ENCODE data around the gene YBX2.

The YBX2 gene

DNA sequence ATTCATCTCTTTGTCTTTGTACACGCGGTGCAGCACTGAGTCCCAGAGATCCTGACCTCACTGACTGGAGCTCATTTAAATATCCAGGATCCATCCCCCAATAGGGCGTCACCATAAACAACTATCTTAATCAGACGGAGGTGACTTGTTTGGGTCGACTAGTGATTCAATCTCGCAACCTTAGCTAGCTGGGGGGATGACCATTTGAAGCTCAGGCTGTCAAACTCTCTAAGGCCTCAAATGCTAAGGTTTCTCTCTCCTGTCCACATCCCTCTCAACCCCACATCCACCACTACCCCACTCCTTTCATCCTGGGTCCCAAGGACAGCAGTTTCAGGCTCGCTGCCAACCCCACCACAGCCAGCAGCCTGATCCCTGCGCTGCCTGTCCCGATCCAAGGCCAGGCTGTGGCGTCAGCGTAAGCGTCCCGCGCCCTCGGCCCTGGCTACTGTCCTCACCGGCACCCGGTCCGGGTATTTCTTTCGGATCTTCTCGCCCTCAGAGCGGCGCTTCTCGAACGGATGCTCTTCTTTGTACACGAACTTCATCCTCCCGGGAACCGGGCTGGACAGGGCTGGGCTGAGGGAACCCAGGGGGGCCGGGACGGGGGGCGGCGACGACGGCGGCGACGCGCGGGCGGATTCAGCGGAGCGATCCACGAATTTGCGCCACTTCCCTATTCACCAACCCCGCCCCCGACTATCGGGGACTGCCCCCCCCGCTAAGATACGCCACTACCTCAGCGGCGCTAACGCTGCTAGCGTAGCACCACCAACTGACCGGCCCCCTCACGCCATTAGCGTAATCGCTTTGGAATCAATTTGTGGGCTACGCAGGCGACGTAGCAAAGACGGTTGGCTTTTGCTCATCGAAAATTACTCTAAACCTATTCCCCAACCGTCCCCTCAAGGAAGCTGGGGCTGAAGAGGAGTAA lies 52.4 kb downstream of the YBX2 start, which contains the start of gene GABARAP (continued):
- TF ChIP-seq, protein P1, sequence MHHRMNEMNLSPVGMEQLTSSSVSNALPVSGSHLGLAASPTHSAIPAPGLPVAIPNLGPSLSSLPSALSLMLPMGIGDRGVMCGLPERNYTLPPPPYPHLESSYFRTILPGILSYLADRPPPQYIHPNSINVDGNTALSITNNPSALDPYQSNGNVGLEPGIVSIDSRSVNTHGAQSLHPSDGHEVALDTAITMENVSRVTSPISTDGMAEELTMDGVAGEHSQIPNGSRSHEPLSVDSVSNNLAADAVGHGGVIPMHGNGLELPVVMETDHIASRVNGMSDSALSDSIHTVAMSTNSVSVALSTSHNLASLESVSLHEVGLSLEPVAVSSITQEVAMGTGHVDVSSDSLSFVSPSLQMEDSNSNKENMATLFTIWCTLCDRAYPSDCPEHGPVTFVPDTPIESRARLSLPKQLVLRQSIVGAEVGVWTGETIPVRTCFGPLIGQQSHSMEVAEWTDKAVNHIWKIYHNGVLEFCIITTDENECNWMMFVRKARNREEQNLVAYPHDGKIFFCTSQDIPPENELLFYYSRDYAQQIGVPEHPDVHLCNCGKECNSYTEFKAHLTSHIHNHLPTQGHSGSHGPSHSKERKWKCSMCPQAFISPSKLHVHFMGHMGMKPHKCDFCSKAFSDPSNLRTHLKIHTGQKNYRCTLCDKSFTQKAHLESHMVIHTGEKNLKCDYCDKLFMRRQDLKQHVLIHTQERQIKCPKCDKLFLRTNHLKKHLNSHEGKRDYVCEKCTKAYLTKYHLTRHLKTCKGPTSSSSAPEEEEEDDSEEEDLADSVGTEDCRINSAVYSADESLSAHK (tag by site-specific recombination; IDR thresholded peaks at IDR 0.05) = no peak
- TF ChIP-seq ZBTB8A (tag by site-specific recombination; IDR thresholded peaks at IDR 0.05) (peak; percentile 88), KLF16 (tag by site-specific recombination; IDR thresholded peaks at IDR 0.05) (peak; percentile 88), SCRT1 (tag by site-specific recombination; IDR thresholded peaks at IDR 0.05; ENCODE audit: borderline replicate concordance) (no peak), IKZF3 (tag by site-specific recombination; IDR thresholded peaks at IDR 0.05) (peak; percentile 44; the same call in 1 of the 2 replicates), KLF7 (tag by site-specific recombination; IDR thresholded peaks at IDR 0.05; ENCODE audit: borderline replicate concordance) (peak; percentile 66; the same call in 1 of the 2 replicates), ZBTB48 (tag by site-specific recombination; IDR thresholded peaks at IDR 0.05) (peak; percentile 92), ZNF121 (tag by site-specific recombination; IDR thresholded peaks at IDR 0.05) (no peak), ZNF660 (tag by site-specific recombination; IDR thresholded peaks at IDR 0.05) (0 out of 2 replicates have a peak, but pooled peaks have one; percentile 44), ZNF843 (tag by site-specific recombination; IDR thresholded peaks at IDR 0.05) (peak; percentile 54; the same call in 1 of the 2 replicates), ZNF521 (tag by site-specific recombination; IDR thresholded peaks at IDR 0.05) (no peak), ZBTB20 (tag by site-specific recombination; IDR thresholded peaks at IDR 0.05) (peak; percentile 92), ZNF24 (tag by site-specific recombination; IDR thresholded peaks at IDR 0.05) (peak; percentile 79), ZNF2 (tag by site-specific recombination; IDR thresholded peaks at IDR 0.05) (peak; percentile 85), ZNF354C (tag by site-specific recombination; IDR thresholded peaks at IDR 0.05; ENCODE audit: borderline replicate concordance, low read depth) (no peak), ZSCAN30 (tag by site-specific recombination; IDR thresholded peaks at IDR 0.05) (peak; percentile 49; the same call in 1 of the 2 replicates), ZNF670 (tag by site-specific recombination; IDR thresholded peaks at IDR 0.05; ENCODE audit: low read depth) (no peak), ZNF221 (tag by site-specific recombination; IDR thresholded peaks at IDR 0.05; ENCODE audit: borderline replicate concordance) (no peak), BCL11A (tag by site-specific recombination; IDR thresholded peaks at IDR 0.05; ENCODE audit: low read depth) (0 out of 2 replicates have a peak, but pooled peaks have one; percentile 13), ZNF707 (tag by site-specific recombination; IDR thresholded peaks at IDR 0.05) (no peak)
- TF ChIP-seq, protein P2, sequence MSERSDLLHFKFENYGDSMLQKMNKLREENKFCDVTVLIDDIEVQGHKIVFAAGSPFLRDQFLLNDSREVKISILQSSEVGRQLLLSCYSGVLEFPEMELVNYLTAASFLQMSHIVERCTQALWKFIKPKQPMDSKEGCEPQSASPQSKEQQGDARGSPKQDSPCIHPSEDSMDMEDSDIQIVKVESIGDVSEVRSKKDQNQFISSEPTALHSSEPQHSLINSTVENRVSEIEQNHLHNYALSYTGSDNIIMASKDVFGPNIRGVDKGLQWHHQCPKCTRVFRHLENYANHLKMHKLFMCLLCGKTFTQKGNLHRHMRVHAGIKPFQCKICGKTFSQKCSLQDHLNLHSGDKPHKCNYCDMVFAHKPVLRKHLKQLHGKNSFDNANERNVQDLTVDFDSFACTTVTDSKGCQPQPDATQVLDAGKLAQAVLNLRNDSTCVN (tag by site-specific recombination; optimal IDR thresholded peaks at IDR 0.05) = peak; percentile 89
- TF ChIP-seq, protein P3, sequence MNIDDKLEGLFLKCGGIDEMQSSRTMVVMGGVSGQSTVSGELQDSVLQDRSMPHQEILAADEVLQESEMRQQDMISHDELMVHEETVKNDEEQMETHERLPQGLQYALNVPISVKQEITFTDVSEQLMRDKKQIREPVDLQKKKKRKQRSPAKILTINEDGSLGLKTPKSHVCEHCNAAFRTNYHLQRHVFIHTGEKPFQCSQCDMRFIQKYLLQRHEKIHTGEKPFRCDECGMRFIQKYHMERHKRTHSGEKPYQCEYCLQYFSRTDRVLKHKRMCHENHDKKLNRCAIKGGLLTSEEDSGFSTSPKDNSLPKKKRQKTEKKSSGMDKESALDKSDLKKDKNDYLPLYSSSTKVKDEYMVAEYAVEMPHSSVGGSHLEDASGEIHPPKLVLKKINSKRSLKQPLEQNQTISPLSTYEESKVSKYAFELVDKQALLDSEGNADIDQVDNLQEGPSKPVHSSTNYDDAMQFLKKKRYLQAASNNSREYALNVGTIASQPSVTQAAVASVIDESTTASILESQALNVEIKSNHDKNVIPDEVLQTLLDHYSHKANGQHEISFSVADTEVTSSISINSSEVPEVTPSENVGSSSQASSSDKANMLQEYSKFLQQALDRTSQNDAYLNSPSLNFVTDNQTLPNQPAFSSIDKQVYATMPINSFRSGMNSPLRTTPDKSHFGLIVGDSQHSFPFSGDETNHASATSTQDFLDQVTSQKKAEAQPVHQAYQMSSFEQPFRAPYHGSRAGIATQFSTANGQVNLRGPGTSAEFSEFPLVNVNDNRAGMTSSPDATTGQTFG (tag by site-specific recombination; IDR thresholded peaks at IDR 0.05; ENCODE audit: borderline replicate concordance) = no peak
- TF ChIP-seq, protein P4, sequence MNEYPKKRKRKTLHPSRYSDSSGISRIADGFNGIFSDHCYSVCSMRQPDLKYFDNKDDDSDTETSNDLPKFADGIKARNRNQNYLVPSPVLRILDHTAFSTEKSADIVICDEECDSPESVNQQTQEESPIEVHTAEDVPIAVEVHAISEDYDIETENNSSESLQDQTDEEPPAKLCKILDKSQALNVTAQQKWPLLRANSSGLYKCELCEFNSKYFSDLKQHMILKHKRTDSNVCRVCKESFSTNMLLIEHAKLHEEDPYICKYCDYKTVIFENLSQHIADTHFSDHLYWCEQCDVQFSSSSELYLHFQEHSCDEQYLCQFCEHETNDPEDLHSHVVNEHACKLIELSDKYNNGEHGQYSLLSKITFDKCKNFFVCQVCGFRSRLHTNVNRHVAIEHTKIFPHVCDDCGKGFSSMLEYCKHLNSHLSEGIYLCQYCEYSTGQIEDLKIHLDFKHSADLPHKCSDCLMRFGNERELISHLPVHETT (tag by site-specific recombination; IDR thresholded peaks at IDR 0.05) = peak; percentile 24; the same call in 1 of the 2 replicates
- TF ChIP-seq, protein P5, sequence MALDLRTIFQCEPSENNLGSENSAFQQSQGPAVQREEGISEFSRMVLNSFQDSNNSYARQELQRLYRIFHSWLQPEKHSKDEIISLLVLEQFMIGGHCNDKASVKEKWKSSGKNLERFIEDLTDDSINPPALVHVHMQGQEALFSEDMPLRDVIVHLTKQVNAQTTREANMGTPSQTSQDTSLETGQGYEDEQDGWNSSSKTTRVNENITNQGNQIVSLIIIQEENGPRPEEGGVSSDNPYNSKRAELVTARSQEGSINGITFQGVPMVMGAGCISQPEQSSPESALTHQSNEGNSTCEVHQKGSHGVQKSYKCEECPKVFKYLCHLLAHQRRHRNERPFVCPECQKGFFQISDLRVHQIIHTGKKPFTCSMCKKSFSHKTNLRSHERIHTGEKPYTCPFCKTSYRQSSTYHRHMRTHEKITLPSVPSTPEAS (tag by site-specific recombination; IDR thresholded peaks at IDR 0.05) = no peak
- TF ChIP-seq, protein P6, sequence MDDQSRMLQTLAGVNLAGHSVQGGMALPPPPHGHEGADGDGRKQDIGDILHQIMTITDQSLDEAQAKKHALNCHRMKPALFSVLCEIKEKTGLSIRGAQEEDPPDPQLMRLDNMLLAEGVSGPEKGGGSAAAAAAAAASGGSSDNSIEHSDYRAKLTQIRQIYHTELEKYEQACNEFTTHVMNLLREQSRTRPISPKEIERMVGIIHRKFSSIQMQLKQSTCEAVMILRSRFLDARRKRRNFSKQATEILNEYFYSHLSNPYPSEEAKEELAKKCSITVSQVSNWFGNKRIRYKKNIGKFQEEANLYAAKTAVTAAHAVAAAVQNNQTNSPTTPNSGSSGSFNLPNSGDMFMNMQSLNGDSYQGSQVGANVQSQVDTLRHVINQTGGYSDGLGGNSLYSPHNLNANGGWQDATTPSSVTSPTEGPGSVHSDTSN (CRISPR knock-in tag; IDR thresholded peaks at IDR 0.05) = peak; percentile 48; the same call in 1 of the 2 replicates
- TF ChIP-seq, protein P7, sequence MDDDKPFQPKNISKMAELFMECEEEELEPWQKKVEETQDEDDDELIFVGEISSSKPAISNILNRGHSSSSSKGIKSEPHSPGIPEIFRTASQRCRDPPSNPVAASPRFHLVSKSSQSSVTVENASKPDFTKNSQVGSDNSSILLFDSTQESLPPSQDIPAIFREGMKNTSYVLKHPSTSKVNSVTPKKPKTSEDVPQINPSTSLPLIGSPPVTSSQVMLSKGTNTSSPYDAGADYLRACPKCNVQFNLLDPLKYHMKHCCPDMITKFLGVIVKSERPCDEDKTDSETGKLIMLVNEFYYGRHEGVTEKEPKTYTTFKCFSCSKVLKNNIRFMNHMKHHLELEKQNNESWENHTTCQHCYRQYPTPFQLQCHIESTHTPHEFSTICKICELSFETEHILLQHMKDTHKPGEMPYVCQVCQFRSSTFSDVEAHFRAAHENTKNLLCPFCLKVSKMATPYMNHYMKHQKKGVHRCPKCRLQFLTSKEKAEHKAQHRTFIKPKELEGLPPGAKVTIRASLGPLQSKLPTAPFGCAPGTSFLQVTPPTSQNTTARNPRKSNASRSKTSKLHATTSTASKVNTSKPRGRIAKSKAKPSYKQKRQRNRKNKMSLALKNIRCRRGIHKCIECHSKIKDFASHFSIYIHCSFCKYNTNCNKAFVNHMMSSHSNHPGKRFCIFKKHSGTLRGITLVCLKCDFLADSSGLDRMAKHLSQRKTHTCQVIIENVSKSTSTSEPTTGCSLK (tag by site-specific recombination; IDR thresholded peaks at IDR 0.05) = no peak

Measured in HEK293 (cell line).